Right ventricle myocardium superior (tissue), 1 donor: ENCODE data around the gene RNF11. TPM values are rescaled to one million over a fixed set of nuclear protein-coding genes. Genes with fewer than 3 reads are reported as not detected.

ENCODE experiments used
- ATAC-seq: fragments of 200-7000 bp; cut with Tn5 transposase; one replicate; pipeline ENCODE4 v1.9.1; 2020; ENCODE audit warnings: mild to moderate bottlenecking; ENCODE audit not compliant: poor library complexity
- DNase-seq: peaks from one replicate; pipeline ENCODE4 v3.0.0-alpha.2; 2020
- intact Hi-C: fragments of 100-400 bp; cut with DNase I; formaldehyde crosslinking; loops from one replicate; pipeline ENCODE4 v1.11.2; 2022
- total RNA-seq: library from RNA; stranded (reverse); fragmentation: NEBNext Ultra II Directional; extraction: Animal tissue kit (Norgen Biotek cat#: 25700); gene quantifications from one replicate; pipeline ENCODE4 v1.2.1, GENCODE V29; 2021
- donor health status: DM: no; HTN: yes; CAD: no; lungs with severe emphysema.

RNF11 gene
- total RNA-seq, 1 donor from 2014 or later: 106 TPM

DNA sequence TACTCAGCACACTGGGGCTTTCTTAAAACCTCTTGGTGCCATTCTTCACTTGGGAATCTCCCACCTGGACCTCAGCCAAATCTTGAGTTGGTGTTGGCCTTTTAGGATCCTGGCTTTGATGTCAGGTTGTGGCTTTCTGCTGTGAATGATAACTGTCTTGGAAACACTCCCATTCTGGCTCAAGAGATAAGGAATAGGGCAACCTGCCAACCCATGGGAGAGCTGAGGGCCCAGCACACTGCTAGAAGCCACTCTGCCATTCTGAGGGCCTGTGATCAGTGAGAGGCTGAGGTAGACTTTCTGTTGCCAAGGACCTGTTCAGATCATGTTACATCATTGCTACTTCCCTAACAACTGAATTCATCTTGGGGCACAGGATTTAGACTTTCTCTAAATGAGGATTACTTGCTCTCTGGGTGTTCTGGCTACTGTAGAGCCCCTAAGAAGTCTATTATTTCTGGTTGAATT is 48.4 kb downstream of the RNF11 start:
- DNase-seq: no peak
- intact Hi-C loops: no loop called here
- peak; percentile 67 for ATAC-seq

- no peak for ATAC-seq
- intact Hi-C loops: no loop called here
Observed at GRCh38 chr1:51285055-51285454, 49.0 kb downstream of the RNF11 start.

GRCh38 chr1:51287966-51288365 is 51.9 kb downstream of the RNF11 start:
- ATAC-seq (no peak), DNase-seq (no peak)
- intact Hi-C loops: no loop called here

More at GRCh38 chr1:51285055-51285454, 49.0 kb downstream of the RNF11 start:
- no peak for DNase-seq

DNA sequence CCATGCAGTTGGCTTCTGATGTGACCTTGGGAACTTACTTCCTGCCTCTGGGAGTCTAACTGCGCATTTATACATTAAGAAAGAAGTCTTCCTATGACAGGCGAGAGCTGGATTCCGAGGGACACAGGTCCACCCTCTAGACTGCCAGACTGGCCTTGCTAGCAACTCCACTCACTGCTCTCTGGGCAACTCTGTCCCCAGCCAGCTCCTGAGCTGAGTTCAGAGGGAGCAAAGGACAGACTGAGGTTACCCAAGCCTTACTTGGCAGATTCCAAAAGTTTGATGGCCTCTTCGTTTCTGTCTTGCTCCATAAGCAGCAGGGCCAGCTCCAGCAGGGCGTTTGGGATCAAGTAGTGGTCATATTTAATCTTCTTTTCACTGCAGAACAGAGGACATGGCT is 52.5 kb downstream of the RNF11 start:
- intact Hi-C loops: no loop called here
- DNase-seq (no peak), ATAC-seq (no peak)

DNA sequence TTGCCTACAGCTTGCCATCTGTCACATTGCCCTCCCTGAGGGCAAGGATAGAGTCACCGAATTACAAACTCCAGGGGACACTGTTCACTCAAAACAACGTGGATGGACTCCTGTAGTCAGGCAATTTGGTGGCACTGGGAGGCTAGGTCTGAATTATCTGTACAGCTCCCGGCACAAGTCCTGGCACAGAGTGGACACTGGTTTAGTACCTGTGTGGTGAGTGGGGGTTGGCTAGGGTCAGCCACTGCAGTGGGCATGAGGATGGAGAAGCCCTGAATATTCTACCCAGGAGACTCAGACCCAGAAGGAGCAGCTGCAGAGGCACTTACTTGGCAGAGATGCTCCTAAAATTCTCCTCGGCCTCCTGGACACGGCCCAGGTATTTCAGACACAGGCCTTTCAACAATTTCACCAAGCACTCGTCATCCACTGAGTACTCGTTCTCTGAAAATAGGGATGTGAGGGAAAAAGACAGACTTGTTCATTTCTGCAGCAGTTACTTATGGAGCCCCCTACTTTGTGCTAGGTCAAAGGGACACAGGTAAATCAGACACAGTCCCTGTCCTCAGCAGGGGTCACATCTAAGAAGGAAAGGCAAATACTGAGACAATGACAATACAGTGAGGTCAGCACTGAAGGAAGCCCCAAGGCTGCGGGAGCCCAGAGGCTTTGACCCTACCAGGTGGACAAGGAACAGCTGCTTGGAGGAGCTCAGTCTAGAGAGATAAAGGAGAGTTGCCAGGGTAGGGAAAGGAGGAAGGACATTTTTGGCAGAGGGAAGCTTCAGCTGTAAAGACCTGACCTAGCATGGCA is 53.8 kb downstream of the RNF11 start:
- DNase-seq (no peak), ATAC-seq (no peak)
- intact Hi-C loops: loop anchor here (10.0 kb wide), 2 partner anchors 55 to 95 kb away; partner anchors contain the start of gene RNF11

DNA sequence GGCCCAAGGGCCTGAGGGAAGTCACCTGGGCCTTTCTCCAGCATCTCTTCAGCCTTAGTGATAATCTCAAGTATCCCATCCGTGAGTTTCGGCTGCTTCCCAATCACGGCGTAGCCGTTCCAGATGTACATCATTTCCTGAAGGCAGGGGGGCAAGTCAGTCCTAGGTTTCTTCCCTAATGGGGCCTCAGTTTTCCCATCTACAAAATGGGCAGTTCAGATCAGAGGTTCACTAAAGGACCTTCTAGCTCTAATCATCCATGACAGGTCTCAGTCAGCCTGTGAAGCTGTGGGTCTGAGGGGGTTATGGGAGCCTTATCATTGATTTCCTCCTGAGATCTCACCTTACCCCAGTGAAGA is 54.4 kb downstream of the RNF11 start:
- DNase-seq (no peak), ATAC-seq (no peak)
- intact Hi-C loops: loop anchor here (10.0 kb wide), 2 partner anchors 56 to 96 kb away; partner anchors contain the start of gene RNF11

DNA sequence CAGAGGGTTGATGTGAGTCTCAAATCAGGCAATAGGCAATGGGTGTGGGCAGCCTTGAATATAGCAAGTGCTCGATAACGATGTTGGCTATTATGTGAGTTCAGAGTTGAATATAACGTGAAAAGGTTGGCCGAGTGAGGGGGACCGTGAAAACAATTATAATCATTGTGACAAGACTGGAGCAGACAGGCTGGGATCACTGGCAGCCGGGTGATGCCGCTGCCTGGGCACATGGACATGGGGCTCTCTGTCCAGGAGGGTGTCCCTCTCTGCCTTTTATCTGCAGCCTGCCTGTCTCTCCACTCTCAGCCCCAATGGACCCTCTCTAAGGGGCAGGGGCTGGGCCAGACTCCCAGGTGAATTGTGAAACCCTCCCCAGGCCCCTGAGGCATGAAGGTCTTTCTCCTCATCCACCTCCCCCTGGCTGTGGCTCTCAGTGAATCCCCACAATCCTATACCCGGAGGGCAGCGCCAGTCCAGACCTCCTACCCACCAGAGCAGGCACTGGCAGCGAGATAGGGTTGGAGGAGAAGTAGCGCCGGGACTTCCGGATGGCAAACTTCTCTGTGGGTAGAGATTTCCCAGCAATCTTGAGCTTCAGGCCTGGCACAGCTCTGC is 57.9 kb downstream of the RNF11 start:
- DNase-seq (no peak), ATAC-seq (no peak)
- intact Hi-C loops: loop anchor here (10.0 kb wide), 2 partner anchors 59 to 99 kb away; partner anchors contain the start of gene RNF11

DNA sequence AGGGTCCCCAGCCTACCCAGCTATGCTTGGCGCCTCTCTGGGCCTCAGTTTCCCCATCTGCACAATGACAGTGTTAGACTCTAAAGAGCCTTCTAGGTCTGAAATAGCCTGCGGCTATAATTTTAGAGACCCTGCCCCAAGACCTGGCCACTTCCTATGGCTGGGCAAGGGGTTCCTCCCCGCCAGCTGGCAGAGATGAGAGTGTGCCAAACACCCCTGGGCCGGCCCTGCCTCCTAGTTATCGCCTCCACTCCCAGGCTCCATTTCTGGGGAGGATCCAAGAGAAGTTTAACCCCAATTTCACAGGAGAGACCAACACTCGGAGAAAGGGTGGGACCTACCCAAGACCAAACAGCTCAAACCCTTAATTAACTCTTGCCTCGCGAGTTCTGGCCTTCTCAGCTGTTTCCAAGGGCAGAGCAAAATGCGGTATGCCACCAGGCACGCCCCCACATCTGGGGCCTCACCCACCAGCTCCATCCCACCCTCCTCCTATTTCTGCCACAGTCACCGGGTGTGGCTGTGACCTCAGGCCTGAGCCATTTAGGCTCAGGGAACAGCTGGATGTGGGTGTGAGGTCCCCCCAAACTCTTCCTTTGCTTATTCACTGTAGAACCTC is 58.6 kb downstream of the RNF11 start:
- intact Hi-C loops: loop anchor here (10.0 kb wide), 2 partner anchors 60 to 100 kb away; partner anchors contain the start of gene RNF11
- no peak for ATAC-seq
- no peak for DNase-seq

GRCh38 chr1:51295926-51296325 is 59.9 kb downstream of the RNF11 start:
- ATAC-seq (no peak), DNase-seq (no peak)
- intact Hi-C loops: loop anchor here (10.0 kb wide), 2 partner anchors 61 to 101 kb away; partner anchors contain the start of gene RNF11

DNA sequence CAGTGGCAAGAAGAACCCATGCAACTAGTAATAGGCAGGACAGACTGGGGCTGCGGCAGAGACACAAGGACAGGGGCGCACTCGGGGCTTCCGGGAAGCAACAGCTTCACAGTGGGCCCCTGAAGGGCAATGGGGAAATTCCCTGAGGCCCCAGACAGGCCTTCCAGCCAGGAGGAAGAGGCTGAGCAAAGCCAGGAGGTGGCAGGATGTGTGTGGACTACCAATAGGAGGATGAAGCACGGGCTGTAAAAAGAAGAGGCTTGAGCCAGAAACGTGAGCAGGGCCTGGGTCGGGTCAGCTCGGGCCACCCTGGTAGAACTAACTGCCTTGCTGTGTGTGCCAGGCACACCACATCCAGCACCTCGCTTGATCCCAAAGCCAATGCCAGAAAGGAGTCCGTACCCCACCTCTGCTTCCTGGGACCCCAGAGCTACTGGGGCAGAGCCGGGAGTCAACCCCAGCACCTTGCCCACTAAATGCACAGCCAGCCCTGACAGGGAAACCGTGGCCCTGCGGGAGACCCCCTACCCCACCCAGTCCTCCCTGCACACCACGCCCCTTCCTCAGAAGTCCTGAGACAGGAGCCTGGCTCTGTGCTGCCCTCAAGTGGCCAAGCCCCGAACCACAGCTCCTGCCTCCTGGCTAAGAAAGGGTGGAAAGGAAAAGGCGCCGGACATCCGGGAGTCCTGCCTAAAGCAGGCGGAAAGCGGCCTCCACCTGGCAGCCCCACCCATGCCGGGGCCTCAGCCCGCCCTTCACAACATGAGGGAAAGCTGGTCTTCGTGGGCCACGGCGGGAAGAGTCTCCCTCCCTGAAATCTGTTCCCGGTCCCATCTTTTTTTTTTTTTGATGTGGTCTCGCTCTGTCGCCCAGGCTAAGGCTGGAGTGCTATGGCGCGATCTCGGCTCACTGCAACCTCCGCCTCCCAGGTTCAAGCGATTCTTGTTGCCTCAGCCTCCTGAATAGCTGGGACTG is 60.6 kb downstream of the RNF11 start:
- ATAC-seq (peak; percentile 92), DNase-seq (peak; percentile 92)
- intact Hi-C loops: loop anchor here (10.0 kb wide), 2 partner anchors 62 to 102 kb away; partner anchors contain the start of gene RNF11

DNA sequence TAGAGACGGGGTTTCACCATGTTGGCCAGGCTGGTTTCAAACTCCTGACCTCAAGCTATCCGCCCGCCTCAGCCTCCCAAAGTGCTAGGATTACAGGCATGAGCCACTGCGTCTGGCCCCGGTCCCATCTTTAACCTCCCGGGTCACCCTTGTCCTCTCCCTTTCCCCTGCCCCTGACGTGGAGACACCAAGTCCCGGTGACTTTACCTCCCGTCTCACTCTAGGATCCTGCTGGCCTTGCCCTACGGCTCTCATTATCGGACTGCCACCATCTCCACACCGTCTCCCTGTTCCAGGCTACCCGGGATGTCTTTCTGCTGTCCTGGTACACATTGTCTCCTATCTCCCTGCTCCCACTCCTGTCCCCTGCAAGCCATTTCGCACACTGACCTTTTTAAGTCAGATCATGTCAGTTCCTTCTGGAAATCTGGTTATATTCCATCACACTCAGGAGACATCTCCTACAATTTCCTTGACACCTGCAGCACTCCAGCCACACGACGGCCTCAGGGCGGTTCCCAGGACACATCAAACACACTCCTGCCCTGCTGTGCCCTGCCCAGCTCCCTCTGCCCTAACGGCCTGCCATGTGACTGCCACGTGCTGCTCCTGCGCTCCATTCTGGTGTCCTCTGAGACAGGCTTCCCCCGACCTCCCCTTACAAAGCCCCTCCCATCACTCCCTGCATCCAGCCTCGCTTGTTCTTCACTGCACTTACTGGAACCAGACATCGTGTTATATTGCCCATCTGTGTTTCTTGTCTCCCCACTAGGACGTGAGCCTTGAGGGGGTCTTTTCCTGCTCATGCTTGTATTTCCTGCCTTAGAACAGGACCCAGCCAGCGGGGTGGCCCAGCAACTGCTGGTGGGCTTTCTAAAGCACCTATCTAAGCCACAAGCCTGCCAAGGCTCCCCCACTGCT is 61.6 kb downstream of the RNF11 start:
- ATAC-seq: peak; percentile 40
- intact Hi-C loops: loop anchor here (10.0 kb wide), 2 partner anchors 63 to 103 kb away; partner anchors contain the start of gene RNF11
- no peak for DNase-seq

GRCh38 chr1:51298322-51298705 is 62.2 kb downstream of the RNF11 start:
- no peak for DNase-seq
- intact Hi-C loops: loop anchor here (10.0 kb wide), 2 partner anchors 64 to 104 kb away; partner anchors contain the start of gene RNF11
- no peak for ATAC-seq

- ATAC-seq (no peak), DNase-seq (no peak)
- intact Hi-C loops: loop anchor here (10.0 kb wide), 2 partner anchors 65 to 105 kb away; partner anchors contain the start of gene RNF11
Observed at GRCh38 chr1:51299185-51299885, 63.3 kb downstream of the RNF11 start.

GRCh38 chr1:51299981-51300670 is 64.1 kb downstream of the RNF11 start:
- ATAC-seq: no peak
- no peak for DNase-seq
- intact Hi-C loops: loop anchor here (10.0 kb wide), 2 partner anchors 65 to 105 kb away; partner anchors contain the start of gene RNF11

DNA sequence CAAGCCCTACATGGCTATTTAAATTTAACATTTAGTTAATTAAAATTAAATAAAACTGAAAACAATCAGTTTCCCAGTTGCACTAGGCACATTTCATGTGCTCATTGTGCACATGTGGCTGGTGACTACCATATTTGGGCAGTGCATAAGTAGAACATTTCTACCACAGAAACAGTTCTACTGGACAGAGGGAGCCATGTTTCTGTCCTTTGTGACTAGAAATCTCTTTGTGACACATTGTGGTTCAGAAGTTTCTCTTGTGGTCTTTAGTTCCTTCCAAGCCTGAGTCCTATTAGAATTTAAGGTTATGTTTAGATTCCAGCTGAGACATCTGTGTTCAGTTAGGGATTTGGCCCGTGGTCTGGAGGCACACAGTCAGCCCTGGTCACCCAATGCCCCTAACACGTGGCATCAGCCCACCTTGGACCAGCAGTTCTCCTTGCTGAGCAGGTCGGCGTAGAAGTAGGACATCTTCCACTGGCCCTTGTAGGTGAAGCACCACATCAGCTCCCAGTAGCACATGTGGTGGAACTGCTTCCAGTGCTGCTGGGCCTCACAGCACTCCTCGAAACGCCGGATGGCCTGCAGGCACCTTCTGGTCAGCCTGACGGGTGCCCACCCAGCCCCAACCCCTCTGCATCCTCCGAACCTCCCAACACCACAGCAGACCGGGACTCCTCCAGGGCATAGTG is 65.2 kb downstream of the RNF11 start:
- no peak for DNase-seq
- intact Hi-C loops: no loop called here
- no peak for ATAC-seq
